ENCODE results near the gene NSD1. TPM values are rescaled to one million over a fixed set of nuclear protein-coding genes. Genes with fewer than 3 reads are reported as not detected.

Gene NSD1
- total RNA-seq, 4 donors from 2014 or later: 61.9 to 114 (median 73.9) TPM

- intact Hi-C loops (cut with DNase I): no loop called here
- H3K27ac ChIP-seq: no peak overlapping the region
- H3K36me3 ChIP-seq: peaks cover 0 to 2% of the 10 kb centered on the region in 2 donors
- no peaks in the 10 kb centered on the region for H3K9me3 ChIP-seq
- no peak for TF ChIP-seq POLR2A (IDR thresholded peaks at IDR 0.05)
- TF ChIP-seq, protein P1, sequence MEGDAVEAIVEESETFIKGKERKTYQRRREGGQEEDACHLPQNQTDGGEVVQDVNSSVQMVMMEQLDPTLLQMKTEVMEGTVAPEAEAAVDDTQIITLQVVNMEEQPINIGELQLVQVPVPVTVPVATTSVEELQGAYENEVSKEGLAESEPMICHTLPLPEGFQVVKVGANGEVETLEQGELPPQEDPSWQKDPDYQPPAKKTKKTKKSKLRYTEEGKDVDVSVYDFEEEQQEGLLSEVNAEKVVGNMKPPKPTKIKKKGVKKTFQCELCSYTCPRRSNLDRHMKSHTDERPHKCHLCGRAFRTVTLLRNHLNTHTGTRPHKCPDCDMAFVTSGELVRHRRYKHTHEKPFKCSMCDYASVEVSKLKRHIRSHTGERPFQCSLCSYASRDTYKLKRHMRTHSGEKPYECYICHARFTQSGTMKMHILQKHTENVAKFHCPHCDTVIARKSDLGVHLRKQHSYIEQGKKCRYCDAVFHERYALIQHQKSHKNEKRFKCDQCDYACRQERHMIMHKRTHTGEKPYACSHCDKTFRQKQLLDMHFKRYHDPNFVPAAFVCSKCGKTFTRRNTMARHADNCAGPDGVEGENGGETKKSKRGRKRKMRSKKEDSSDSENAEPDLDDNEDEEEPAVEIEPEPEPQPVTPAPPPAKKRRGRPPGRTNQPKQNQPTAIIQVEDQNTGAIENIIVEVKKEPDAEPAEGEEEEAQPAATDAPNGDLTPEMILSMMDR (IDR thresholded peaks at IDR 0.05): no peak
- DNase-seq: no peak
- WGBS, 2 donors: 95 to 99% methylated on average over 6 of the region's 6 CpGs
- no peaks in the 10 kb centered on the region for H3K27me3 ChIP-seq
- no peak overlapping the region for H3K4me3 ChIP-seq (replicated peaks in 1 of 3)
- peaks cover 0 to under 1% of the 10 kb centered on the region in 2 donors for H3K4me1 ChIP-seq
Measured at GRCh38 chr5:177343777-177344176, 210.2 kb downstream of the NSD1 start.

DNA sequence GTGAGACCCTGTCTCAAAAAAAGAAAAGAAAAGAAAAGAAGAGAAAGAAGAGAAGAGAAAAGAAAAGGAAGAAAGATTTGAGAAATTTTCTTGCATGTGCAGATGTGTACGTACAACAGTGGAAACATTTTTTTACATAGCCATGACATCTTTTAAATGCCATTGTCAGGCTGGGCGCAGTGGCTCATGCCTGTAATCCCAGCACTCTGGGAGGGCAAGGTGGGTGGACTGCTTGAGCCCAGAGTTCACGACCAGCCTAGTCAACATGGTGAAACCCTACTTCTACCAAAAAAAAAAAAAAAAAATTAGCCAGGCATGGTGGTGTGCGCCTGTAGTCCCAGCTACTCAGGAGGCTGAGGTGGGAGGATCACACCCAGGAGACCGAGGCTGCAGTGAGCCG, 211.3 kb downstream of the NSD1 start:
- no peak for DNase-seq
- Histone ChIP-seq H3K27ac (no peak overlapping the region), H3K4me1 (peaks cover 3 to 12% of the 10 kb centered on the region in 2 donors), H3K36me3 (peaks cover 0 to 2% of the 10 kb centered on the region in 2 donors), H3K27me3 (no peaks in the 10 kb centered on the region), H3K4me3 (replicated peaks in 1 of 3) (no peak overlapping the region), H3K9me3 (no peaks in the 10 kb centered on the region)
- 92 to 97% methylated on average over 6 of the region's 6 CpGs for WGBS, 2 donors
- intact Hi-C loops (cut with DNase I): no loop called here
- no peak for TF ChIP-seq POLR2A (IDR thresholded peaks at IDR 0.05)
- TF ChIP-seq, protein P1 (IDR thresholded peaks at IDR 0.05): no peak

DNA sequence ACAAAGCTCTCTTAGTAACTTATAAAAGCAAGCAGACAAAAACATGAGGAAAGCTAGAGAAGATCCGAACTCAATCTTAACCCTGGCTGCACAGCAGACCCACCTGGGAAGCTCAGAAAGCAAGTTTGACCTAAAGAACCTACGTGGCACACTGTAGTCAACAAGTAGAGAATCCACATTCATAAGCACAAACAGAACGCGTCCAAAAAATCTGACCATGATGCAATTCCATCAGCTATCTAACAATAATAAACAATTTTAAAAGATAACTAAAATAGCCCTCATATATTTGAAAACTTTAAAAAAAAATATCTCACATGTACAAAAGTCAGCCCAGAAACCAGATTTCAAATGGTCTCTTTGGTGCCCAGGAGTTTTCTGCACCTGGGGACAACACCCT, 213.2 kb downstream of the NSD1 start:
- 77 to 93% methylated on average over 4 of the region's 4 CpGs for WGBS, 2 donors
- intact Hi-C loops (cut with DNase I): no loop called here
- peaks cover 14 to 21% of the 10 kb centered on the region in 2 donors for H3K4me1 ChIP-seq
- H3K27me3 ChIP-seq: no peaks in the 10 kb centered on the region
- no peak overlapping the region for H3K4me3 ChIP-seq (replicated peaks in 1 of 3)
- H3K27ac ChIP-seq: no peak overlapping the region
- H3K36me3 ChIP-seq: peaks cover 0 to 2% of the 10 kb centered on the region in 2 donors
- no peaks in the 10 kb centered on the region for H3K9me3 ChIP-seq
- TF ChIP-seq, protein P1 (IDR thresholded peaks at IDR 0.05): no peak
- no peak for TF ChIP-seq POLR2A (IDR thresholded peaks at IDR 0.05)
- no peak for DNase-seq

DNA sequence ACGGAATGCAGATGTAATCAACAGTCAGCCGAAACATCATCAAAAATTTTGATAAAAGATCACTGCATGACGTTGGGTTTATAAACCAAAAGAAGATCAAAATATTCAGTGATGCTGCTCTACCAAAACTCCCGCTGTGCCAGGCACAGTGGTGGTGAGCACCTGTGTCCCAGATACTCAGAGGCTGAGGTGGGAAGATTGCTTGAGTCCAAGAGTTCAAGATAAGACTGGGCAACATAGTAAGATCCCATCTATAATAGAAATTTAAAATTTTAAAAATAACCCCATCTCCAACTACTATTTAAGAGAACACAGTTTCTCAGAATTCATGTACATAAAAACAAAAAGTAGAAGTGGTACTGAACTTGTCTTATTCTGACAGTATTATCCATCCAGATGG, 214.1 kb downstream of the NSD1 start:
- WGBS, 2 donors: 91 to 92% methylated on average over 4 of the region's 4 CpGs
- TF ChIP-seq POLR2A (IDR thresholded peaks at IDR 0.05): no peak
- TF ChIP-seq, protein P1 (IDR thresholded peaks at IDR 0.05): no peak
- no peaks in the 10 kb centered on the region for H3K9me3 ChIP-seq
- no peak overlapping the region for H3K27ac ChIP-seq
- intact Hi-C loops (cut with DNase I): no loop called here
- H3K4me3 ChIP-seq (replicated peaks in 1 of 3): no peak overlapping the region
- H3K36me3 ChIP-seq: peaks cover 0 to 2% of the 10 kb centered on the region in 2 donors
- H3K27me3 ChIP-seq: no peaks in the 10 kb centered on the region
- H3K4me1 ChIP-seq: peaks cover 14 to 27% of the 10 kb centered on the region in 2 donors
- DNase-seq: no peak

DNA sequence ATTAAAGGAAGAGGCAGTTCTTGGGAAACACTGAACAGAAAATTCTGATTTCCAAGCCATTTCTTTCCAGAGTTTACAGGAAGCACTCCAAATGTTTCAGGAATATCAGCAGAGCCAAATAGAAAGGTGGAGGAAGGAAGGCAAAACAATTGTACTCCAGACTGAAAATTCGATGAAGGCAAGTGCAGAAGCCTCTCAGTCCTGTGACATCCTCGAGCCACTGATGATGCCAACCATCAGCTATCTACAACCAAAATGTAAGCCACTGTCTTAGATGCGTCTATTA, 215.7 kb downstream of the NSD1 start:
- TF ChIP-seq, protein P1 (IDR thresholded peaks at IDR 0.05): no peak
- TF ChIP-seq POLR2A (IDR thresholded peaks at IDR 0.05): no peak
- no peak for DNase-seq
- Histone ChIP-seq H3K27ac (no peak overlapping the region), H3K27me3 (no peaks in the 10 kb centered on the region), H3K36me3 (peaks cover 0 to 2% of the 10 kb centered on the region in 2 donors), H3K9me3 (no peaks in the 10 kb centered on the region), H3K4me3 (replicated peaks in 1 of 3) (no peak overlapping the region), H3K4me1 (peaks cover 14 to 27% of the 10 kb centered on the region in 2 donors)
- intact Hi-C loops (cut with DNase I): no loop called here
- WGBS, 2 donors: 81 to 82% methylated on average over 3 of the region's 3 CpGs

Measured in thyroid gland (tissue), 4 donors.